ENCODE results near the gene TJP3.

GRCh38 chr19:3687393-3687773 lies 20.8 kb upstream of the TJP3 start:
- TF ChIP-seq CTCF (conservative IDR thresholded peaks at IDR 0.05; ENCODE audit: low read depth, low read length) (no peak), EZH2 (IDR thresholded peaks at IDR 0.05; ENCODE audit: borderline replicate concordance, low read depth, low read length, poor library complexity, severe bottlenecking) (no peak)
